COR-L47 (cell line): ENCODE data around the gene GNG12.

Experiments
- DNase-seq: peaks from one replicate; lab custom pipeline; 2025; lab: John Stamatoyannopoulos, UW

GNG12 gene

DNA sequence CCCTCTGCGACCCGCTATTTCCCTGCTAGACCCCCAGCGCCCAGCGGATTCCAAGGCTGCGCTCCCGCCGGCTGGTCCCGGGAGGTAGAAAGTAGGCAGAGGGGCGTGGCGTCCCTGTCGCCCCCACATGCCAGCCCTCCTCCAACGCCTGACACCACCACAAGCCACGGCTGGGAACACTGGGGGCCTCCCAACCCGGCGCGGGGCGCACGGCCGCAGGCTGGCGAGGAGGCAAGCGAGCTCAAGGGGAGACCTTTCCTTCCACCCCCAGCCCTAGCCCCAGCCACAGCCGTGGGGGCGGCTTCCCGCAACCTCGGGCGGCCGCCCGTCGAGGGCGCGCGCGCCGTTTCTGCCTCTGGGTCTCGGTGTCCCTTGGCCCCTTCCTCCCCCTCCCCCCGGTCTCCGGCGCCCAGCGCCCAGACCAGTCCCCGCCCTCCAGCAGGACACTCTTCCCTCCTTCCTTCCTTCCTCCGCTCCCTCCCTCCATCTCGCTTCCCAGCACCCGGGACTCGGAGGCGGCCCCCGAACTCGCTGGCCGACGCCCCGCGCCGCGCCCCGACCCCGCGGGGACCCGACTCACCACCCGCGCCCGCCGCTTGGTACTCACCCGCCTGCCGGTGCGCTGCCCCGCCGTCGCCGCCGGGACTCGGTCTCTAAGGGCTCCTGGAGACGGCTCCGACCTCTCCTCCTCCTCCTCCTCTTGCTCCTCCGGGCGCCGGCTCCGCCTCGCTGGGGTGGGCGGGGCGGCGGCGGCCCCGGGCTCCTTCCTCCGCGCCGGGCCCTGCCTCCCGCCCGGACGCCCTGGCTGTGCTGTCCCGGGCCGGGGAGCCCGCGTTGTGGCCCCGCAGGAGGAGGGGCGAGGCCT is at the start of gene GNG12:
GNG12 (minus strand) TSS at position 731 of the 865 bp plus-strand sequence. CDS start 125,781 bp downstream, outside the sequence.
- DNase-seq, result peak; percentile 28

DNA sequence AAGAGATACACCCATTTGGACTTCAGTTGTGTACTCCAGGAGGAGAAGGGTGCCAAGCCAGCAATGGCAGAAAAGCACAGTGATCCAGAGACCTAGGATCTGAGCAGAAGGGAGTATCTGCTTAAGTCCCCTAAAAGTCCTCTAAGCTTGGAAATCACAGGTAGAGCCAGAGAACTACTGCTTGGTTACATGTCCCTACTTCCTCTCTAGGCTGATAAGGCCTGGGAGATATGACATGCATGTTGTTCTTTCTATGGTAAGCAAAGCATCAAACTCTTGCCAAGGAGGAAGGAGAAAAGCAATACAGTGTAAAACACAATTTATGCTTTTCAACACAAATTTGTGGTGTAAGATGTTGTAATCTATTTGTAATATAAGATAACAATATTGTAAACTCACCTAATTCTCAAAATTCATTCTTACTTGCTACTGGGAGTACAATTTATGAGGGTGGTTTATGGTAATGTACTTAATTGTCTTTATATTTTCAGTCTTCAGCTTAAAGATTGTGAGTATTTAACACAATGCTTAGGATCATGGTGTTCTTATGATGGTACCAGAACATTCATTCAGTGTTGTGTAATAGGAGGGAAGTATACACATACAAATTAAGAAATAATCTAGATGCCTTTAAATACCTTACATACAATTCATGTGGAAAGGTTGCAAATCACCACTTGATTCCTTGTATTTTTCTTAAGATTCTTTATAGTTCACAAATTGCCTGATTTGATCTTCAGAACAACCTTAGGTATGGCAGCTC is 49.1 kb upstream of the GNG12 start:
- no peak for DNase-seq

DNA sequence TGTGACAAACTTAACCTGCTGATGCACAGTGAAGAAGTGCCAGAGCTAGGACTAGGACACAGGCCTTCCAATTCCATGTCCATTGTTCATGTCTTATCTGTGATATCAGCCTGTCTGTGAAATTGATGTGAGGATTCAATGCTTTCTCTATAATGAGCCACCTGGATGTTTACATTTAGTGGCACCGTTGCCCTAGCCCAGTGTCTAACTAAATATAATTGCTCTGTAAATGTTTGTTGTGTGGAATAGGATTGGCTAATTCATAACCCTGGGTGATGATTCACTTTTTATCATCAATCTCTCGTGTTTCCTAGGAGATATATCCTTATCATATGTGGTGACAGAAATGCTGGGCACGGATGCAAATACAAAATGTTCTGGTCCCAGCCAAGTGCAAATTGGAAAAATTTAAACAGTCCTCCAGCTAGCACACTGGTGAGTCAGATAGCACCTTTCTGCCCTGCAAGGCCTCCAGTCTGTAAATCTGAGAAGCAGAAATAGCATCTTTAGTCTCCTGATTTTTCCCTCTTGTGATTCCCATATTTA is 46.9 kb upstream of the GNG12 start:
- DNase-seq, result peak; percentile 90

DNA sequence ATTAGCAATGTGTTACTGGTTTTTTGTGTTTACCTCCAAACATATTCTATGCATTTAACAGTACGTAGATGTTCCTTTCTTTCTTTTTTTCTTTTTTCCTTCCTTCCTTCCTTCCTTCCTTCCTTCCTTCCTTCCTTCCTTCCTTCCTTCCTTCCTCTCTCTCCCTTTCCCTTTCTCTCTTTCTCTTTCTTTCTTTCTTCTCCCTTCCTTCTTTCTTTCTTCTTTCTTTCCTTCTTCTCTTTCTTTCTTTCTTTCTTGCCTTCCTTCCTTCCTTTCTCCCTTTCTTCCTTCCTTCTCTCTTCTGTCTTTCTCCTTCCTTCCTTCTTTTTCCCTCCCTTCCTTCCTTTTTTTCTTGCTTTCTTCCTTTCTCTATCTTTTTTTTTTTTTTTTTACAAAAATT is 46.2 kb upstream of the GNG12 start:
- DNase-seq, result no peak

DNA sequence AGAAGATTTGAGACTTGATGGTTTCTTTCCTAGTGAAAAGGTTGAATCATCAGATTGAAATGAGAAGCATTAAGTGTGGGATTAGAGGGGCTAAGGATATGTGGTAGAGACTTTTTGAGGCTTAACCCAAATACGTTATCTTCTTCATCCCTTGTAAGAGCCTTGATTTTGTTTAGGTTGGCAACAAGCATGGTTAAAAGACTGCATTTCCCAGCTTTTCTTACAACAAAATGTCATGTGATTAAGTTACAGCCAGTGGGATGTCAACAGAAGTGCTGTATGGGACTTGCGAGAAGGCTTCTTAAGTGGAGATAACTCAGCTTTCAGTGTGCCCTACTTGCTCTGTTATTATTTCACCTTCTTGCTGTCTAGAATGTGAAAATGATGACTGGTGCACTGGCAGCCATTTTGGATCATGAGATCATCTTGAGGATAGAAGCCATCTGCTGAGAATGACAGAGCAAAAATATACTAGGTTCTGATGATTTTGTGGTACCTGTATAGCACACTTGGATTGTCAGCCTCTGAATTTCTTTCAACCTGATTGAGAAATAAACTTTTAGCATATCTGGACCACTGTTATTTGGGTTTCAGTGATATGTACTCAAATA is 41.3 kb upstream of the GNG12 start:
- no peak for DNase-seq

DNA sequence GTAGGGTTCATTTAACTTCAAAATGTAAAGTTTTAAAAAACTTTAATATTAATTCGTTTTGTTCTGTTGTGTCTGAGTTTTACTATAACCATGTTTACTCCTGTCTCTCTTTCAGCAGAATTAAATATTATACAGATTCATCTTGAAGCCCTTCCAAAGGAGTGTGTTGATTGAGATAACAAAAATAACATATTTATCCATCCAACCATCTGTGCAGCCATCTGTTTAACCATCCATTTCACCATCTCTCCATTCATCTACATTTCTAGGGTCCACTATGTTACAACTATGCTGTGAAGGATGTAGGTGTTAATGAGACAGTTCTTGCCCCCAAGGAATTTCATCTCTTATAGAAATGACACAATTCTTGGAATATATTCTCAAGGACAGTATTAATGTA is 36.0 kb upstream of the GNG12 start:
- DNase-seq, result no peak

DNA sequence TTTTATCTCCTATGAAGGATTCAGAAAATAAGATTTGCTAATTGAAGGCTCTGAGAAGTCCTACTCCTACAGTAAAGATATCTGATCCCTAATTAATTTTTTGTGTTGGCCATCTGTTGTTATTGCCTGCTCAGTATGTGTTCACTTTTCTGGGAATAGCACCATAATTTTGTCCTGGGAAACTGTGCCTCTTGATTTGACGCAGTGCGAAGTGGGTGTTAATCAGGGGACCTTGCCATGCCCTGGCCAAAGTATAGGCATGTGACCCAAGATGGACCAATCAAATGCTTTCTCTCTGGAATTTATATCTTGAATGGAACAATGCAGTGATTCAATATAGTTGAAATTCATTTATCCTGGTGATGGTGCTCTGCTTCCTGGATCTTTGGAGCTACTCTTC is 30.4 kb upstream of the GNG12 start:
- no peak for DNase-seq

DNA sequence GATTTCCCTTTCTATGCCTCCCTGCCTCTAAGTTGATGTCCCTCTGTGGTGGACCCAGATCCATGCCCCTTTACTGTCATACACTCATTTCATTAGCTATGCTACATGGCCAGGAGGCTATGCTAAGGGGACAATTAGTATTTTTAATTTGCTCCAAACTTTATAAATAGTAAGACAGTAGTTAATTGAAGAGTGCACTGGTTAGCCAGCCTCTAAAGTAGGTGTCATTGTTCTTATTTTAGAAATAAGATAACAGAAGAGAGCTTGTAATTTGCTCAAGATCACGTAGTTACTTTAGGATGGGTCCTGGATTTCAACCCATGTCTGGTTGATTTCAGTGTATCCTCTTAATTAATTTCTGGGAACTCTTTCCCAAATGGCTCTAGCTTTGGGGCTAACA is 29.4 kb upstream of the GNG12 start:
- no peak for DNase-seq

DNA sequence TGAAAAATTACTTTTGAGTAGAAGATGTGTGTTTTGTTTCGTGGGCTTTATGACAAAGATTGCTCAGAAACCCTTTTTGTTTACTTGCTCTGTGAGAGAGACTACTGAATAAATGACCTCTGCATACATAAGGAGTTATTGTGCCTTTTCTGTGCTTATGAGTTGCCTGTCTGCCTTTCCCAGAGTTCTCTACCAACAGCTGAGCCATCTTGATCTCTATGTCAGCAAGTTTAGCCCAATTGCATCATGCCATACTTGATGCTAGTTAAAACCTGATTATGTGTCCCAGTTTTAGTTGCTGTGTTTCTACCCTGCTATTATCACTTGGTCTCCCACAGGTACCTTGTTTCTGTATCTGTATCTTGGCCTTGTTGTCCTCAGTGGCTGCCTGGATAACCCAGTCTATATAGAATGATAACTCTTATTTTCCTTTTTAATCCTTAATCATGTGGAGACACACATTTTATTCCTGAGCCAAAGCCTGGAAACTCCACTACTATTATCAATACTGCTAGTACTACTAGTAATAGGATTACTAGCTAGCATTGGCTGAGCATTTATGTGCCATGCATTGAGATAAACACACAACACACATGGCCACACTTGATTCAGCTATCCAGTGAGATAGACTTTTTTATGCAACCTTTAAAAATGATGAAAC is 28.7 kb upstream of the GNG12 start:
- no peak for DNase-seq

DNA sequence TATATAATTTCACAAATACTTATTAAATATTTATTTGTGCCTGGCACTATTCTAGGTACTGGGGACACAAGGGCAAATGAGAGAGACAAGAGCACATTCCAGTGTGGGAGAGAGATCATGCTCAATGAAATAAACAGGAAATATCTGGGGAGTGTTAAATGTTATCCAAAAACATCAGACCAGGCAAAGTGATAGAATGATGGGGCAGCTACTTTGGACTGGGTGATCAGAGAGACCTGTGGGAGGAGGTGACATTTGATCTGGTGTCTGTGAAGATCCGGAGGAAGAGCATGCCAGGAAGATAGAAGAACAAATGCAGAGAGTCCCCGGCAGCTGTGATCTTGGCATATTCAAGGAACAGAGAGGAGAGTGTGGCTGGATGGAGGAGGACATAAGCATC is 27.5 kb upstream of the GNG12 start:
- DNase-seq, result no peak

DNA sequence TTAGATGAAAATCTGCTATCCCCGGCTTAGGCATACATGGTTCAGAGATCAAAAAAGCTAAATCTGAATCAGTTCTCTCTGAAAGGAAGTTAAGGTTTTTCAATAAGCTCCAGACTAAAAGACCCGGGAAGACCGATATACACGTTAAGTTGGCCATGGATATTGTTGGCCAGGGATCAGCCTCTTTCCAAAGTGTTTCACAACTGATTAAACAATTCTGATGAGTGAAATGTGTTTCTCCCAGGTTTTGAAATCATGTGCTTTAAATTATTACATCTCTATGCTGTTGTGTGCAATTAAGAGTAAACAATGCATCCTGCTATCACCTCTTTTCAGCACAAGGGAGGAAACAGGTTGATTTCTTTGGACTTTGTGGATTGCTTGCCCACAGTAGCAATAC is 23.7 kb upstream of the GNG12 start:
- DNase-seq, result no peak

DNA sequence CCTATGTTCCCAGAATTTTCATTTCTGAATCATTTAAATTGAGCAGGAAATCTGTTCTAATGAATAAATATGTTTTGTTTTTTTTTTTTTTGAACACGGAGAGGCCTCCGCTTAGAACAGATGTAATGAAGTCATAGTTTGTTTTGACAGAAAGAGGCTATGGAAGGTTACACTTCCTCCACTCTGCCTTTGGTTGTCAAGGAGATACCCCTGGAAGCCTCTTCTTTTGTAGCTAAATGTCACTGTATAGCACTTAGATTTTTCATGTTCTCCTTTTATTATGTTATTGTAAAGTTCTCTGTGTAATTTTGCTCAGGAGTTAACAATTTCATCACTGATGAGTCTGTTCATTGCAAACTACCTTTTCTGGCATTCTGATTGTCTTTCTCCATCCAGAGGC is 22.7 kb upstream of the GNG12 start:
- no peak for DNase-seq

DNA sequence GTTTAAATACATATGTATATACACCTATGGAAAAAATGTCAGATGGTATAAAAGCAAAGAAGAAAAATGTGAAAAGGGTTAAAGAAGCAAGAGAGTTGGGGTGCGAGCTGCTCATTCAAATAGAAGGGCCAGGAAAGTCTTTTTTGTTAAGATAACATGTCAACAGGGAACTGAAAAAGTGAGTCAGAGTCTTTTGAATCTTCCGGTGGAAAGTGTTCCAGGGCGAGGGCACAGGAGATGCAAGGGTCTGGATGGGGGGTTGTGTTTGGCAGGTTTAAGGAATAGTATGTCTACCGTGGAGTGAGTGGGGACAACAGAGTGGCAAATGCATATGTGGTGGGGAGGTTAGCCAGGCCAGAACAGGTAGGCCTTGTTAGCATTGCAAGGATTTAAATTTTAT is 22.2 kb upstream of the GNG12 start:
- DNase-seq, result no peak

DNA sequence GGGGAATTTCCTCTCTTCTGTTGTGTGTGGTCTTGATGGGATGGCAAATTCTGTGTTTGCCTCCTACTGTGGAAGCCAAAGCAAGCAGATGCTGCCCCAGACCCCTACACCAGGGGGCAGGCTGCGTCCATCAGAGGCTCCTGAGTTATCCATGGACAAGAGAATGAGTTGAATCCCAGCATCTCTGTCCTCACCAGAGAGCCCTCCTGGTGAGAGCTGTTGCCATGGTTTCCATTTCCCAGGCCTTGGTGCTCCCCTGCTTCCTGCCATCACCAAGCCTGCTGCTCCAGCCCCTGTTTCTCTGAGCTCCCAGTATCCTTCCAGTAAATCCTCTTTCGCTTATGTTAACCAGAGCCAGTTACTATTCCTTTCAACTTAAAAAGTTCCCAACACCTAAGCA is 20.4 kb upstream of the GNG12 start:
- DNase-seq, result peak; percentile 95

DNA sequence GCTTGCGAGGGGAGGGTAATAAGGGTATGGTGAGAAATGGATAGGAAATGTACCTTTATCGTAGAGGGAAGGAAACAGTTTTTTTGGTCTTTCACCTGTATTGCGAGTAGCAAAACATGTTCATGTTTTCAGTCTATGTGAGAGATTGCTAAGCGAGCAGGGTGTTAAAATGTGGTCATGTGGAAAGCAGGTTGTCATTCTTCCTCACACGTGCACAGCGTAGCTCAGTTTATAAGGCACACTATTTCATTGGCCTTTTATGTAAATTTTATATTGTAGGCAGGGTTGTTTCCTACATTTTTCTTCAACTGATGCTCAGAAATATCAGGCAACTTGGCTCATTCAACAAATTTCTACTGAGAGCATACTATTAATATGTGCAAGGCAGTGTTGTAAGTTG is 18.5 kb upstream of the GNG12 start:
- no peak for DNase-seq

DNA sequence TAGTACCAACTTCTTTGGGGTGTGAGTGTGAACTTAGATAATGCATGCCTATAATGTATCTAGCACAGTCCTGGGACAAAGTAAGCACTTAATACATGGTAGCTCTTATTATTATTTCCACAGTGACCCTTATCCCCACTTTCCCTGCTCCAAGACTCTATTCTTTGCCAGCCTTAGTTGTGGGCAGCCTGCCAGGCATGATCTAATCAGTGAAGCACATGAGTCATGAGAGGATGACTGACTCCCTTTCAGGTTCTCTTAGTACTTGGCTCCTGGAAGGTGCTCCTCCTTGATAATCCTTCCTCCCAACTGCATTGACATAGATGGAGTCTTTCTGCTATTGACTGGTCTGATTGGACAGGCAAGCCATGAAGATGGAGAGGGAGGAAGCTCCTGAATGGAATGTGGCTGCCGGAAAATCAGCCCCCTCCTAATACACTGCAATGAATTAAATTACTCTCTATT is 17.4 kb upstream of the GNG12 start:
- DNase-seq, result peak; percentile 16

DNA sequence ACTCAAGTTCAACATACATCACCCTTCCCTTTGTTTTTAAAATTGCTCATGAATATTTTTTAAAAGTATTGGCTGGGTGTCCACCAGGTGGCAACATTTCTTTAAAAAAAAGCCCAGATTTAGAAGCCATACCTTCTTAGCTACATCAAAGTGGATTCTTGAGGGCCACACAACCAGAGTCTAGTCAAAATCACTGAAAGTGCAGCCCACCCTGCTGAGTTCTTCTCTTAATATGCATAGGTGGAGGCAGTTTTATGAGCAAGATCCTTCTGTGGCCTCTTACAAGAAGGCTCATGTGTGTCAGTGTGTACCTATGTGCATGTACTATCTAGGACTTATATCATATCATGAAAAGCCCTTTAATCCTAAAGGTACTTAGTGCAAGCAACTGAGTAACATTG is 16.9 kb upstream of the GNG12 start:
- peak; percentile 54 for DNase-seq

DNA sequence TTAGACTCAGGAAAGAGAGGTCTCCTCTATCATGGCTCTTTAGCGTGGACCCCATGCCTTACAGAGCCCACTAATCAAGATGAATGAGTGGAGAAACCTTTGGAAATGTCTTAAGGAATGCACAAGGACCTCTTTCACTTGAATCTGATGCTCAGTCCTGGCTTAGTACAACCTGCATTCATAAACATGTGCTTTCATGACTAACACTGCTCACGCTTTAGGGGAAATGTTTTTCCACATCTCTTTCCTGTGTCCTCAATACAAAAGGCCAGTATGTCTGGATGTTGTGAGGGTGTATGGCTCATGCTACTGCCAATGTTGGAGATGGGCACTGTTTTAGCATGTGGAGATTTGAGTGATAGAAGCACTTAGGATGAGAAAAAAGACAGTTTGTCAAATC is 14.2 kb upstream of the GNG12 start:
- DNase-seq, result no peak

DNA sequence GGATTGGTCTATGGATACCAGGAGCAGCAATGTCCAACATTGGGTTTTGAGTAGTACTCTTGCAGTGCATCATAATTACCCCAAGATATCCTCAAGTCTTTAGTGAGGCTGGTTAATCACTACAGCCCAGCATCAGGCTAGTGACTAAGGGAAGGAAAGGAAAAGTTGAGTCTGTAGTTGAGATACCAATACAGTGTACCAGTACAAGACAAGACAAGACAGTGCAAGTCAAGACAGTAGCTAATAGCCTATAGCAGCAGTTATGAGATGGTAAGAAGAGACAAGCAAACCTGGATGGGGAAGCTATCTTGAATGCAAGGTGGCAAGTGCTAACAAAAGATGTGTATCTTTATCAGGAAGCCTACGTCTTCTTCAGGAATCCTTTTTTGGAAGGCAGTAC is 13.3 kb upstream of the GNG12 start:
- no peak for DNase-seq

DNA sequence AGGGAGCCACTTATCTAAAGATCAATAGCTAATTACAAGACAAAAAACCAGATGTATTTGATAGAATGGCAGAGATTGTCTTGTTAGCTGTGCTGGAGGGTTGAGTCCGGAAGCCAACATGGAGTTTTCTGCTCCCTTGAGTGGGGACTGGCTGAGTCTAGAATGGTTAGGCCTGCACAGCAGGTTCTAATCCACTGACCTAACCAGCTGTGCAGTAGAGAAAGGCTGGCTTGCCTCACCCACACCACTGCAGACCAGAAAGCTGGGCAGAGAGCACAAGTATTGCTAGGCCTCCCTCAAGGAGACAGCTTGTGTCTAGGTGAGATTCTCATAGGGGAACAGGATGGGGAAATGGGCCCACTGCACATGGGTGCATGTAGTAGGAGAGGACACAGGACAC is 11.7 kb upstream of the GNG12 start:
- no peak for DNase-seq

DNA sequence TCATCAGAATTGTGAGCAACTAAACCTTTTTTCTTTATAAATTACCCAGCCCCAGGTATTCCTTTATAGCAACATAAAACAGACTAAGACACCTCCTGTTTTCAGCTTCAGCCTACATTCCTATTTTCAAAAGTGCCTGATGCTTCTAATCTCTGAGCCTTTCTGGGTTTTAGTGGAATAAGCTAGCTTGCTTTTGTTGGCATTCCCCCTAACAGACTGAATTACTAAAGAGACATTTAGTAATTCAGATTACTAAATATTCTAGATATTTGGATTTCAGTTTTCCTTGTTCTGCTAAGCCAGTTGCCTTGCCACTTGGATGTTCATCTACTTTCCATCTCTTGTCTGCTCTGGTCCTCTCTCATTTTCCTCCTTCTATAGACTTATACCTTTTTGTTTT is 10.5 kb upstream of the GNG12 start:
- no peak for DNase-seq

DNA sequence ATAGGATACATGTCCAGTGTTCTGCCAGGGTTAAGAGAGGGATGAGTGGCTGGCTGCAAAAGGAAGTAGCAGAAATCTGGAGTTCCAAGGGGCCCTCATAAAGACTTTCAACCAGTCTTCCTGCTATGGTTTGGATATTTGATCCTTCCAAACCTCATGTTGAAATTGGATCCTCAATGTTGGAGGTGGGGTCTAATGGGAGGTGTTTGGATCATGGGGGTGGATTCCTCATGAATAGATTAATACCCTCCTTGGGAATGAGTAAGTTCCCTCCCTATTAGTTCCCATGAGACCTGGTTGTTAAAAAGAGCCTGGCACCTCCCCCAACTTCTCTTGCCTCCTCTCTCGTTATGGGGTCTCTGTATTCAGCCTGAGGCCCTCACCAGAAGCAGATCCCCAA is 10.1 kb upstream of the GNG12 start:
- DNase-seq, result no peak
